GM12878 (cell line): Measurements from ENCODE around the gene MPPED1. TPM values are rescaled to one million over a fixed set of nuclear protein-coding genes. Genes with fewer than 3 reads are reported as not detected.

Experiments used
- ATAC-seq: fragments of 200-7000 bp; cut with Tn5 transposase; 3 replicates; pipeline ENCODE4 v1.9.1; 2020; ENCODE audit warnings: mild to moderate bottlenecking, moderate library complexity
- BruUV-seq: library from RNA; stranded (reverse); fragments of 400-500 nt; replicated peaks from 2 replicates; lab custom pipeline; 2021; lab: Mats Ljungman, UMichigan
- CTCF ChIA-PET: fragments of 300-600 bp; sonication (Branson Sonifier 250); formaldehyde crosslinking; extraction: SDS; loops from one replicate; lab custom pipeline; 2021; ENCODE audit warnings: inconsistent platforms; lab: Yijun Ruan, JAX
- POLR2A ChIA-PET: fragments of 350-600 bp; formaldehyde crosslinking; extraction: SDS; loops from one replicate; lab custom pipeline; 2021; ENCODE audit warnings: inconsistent platforms; lab: Charles Lee
- RAD21 ChIA-PET: fragments of 300-600 bp; sonication (Branson Sonifier 250); formaldehyde crosslinking; loops from one replicate; lab custom pipeline; 2023; ENCODE audit warnings: antibody characterized with exemption; ENCODE audit not compliant: unreplicated experiment; lab: Charles Lee
- SMC1A ChIA-PET: fragments of 300-600 bp; sonication (Branson Sonifier 250); formaldehyde crosslinking; loops from one replicate; lab custom pipeline; 2023; ENCODE audit not compliant: unreplicated experiment, uncharacterized antibody; lab: Charles Lee
- DNase-seq: peaks from one replicate; pipeline ENCODE4 v3.0.0-alpha.2; 2011; ENCODE audit warnings: low read depth, low spot score
- FAIRE-seq: peaks from 3 replicates; lab custom pipeline; 2011; peaks lifted over from hg19 to GRCh38; lab: Jason Lieb, UNC
- H2AFZ ChIP-seq: 2 replicates; pipeline ENCODE4 v1.6.0; 2011; ENCODE audit warnings: low read depth, low read length, control low read depth; ENCODE audit not compliant: control insufficient read depth
- H3K27ac ChIP-seq: 2 replicates; pipeline ENCODE4 v1.5.1; 2011; ENCODE audit warnings: control low read depth; ENCODE audit not compliant: control insufficient read depth, insufficient read depth
- H3K27me3 ChIP-seq, 2 experiments: replicated peaks in 1 of 2; 2 replicates each; pipeline versions ENCODE4 v1.6.0 to v1.6.1; 2011; ENCODE audit warnings: low read length in 1 of 2; ENCODE audit not compliant: control insufficient read depth in 2 of 2, insufficient read depth in 2 of 2
- H3K36me3 ChIP-seq, 2 experiments: 2 replicates each; pipeline ENCODE4 v1.5.1; 2011; ENCODE audit warnings: low read length in 1 of 2; ENCODE audit not compliant: control insufficient read depth in 2 of 2, insufficient read depth in 2 of 2
- H3K4me1 ChIP-seq: 2 replicates; pipeline ENCODE4 v1.6.1; 2011; ENCODE audit warnings: mild to moderate bottlenecking, low read length, moderate library complexity, mixed read lengths; ENCODE audit not compliant: control insufficient read depth, insufficient read depth
- H3K4me2 ChIP-seq: 2 replicates; pipeline ENCODE4 v1.6.0; 2011; ENCODE audit warnings: control low read depth; ENCODE audit not compliant: control insufficient read depth, insufficient read depth
- H3K4me3 ChIP-seq: fragments of 200-600 bp; sonication (generic); 2 replicates; pipeline ENCODE4 v1.5.1; 2016
- H3K79me2 ChIP-seq: 2 replicates; pipeline ENCODE4 v1.6.0; 2011; ENCODE audit warnings: low read length; ENCODE audit not compliant: control insufficient read depth, insufficient read depth
- H3K9ac ChIP-seq: 2 replicates; pipeline ENCODE4 v1.8.0; 2011; ENCODE audit warnings: low read length, control low read depth, mixed read lengths; ENCODE audit not compliant: control insufficient read depth, insufficient read depth
- H3K9me3 ChIP-seq: replicated peaks from 3 replicates; pipeline ENCODE4 v1.5.1; 2011; ENCODE audit warnings: mild to moderate bottlenecking, low read length; ENCODE audit not compliant: control insufficient read depth, insufficient read depth
- H4K20me1 ChIP-seq: 2 replicates; pipeline ENCODE4 v1.6.0; 2011; ENCODE audit not compliant: control insufficient read depth, insufficient read depth
- CTCF ChIP-seq, 3 experiments: IDR thresholded peaks in 2 of 3; conservative IDR thresholded peaks in 1 of 3; 2 replicates each; pipeline ENCODE4 v1.5.1; 2011; ENCODE audit warnings: low read depth in 3 of 3, low read length in 3 of 3, mild to moderate bottlenecking in 3 of 3, control low read depth in 2 of 3, moderate library complexity in 2 of 3, inconsistent platforms in 1 of 3, mixed read lengths in 1 of 3; ENCODE audit not compliant: control insufficient read depth in 2 of 3, insufficient read depth in 1 of 3; ENCODE audit errors: extremely low read depth in 1 of 3
- ESRRA ChIP-seq: IDR thresholded peaks from 2 replicates; pipeline ENCODE4 v1.6.1; 2012; ENCODE audit warnings: mild to moderate bottlenecking, low read length, improper control_type of control experiment
- GABPA ChIP-seq: IDR thresholded peaks from 2 replicates; pipeline ENCODE4 v1.6.1; 2014; ENCODE audit warnings: antibody characterized with exemption, low read depth, mild to moderate bottlenecking, inconsistent platforms
- MTA3 ChIP-seq: IDR thresholded peaks from 2 replicates; pipeline ENCODE4 v1.6.1; 2012; ENCODE audit warnings: low read length, inconsistent platforms, borderline replicate concordance
- PAX5 ChIP-seq: IDR thresholded peaks from 2 replicates; pipeline ENCODE4 v1.6.1; 2011; ENCODE audit warnings: low read depth, low read length, borderline replicate concordance
- RCOR1 ChIP-seq: conservative IDR thresholded peaks from 2 replicates; pipeline ENCODE4 v1.6.1; 2012; ENCODE audit warnings: low read depth, low read length, improper control_type of control experiment
- USF2 ChIP-seq: IDR thresholded peaks from 2 replicates; pipeline ENCODE4 v1.6.1; 2011; ENCODE audit warnings: low read depth, low read length, improper control_type of control experiment, borderline replicate concordance
- WGBS: methylation state at CpG from one replicate; pipeline ENCODE4 v1.1.6; 2016; ENCODE audit warnings: low lambda C conversion rate; ENCODE audit not compliant: insufficient replicate concordance, insufficient coverage; ENCODE audit errors: missing lambda C conversion rate; 5-methylcytosine and 5-hydroxymethylcytosine counted together
- in situ Hi-C: fragments of 300-500 bp; cut with MboI; formaldehyde crosslinking; loops from 9 replicates; pipeline ENCODE4 v1.14.3; 2018; ENCODE audit warnings: mixed read lengths
- intact Hi-C: fragments of 100-400 bp; cut with micrococcal nuclease; formaldehyde crosslinking; loops from one replicate; pipeline ENCODE4 v1.14.2; 2022; ENCODE audit not compliant: unreplicated experiment
- polyA plus RNA-seq, 11 experiments: library from polyadenylated mRNA; depleted of rRNA in 4 of 11; unstranded in 6 of 11; stranded (reverse) in 5 of 11; fragments of >200 nt; fragmentation: Nextera tagmentation in 4 of 11; fragmentation: Illumina TruSeq in 1 of 11; extraction: Ambion mirVana in 4 of 11; extraction: Trizol in 1 of 11; gene quantifications; 1 replicate in 1 of 11; 2 replicates in 10 of 11; pipeline versions ENCODE4 v1.2.1 to v1.2.3, GENCODE V29; 2011 to 2016; ENCODE audit warnings: inconsistent platforms in 2 of 11, missing spikeins in 2 of 11, low read depth in 1 of 11
- total RNA-seq, 4 experiments: library from RNA; depleted of rRNA in 3 of 4; stranded (reverse); fragments of >200 nt in 3 of 4; fragmentation: Illumina TruSeq in 1 of 4; extraction: Trizol in 1 of 4; gene quantifications; 2 replicates each; pipeline versions ENCODE4 v1.2.1 to v1.2.3, GENCODE V29; 2013 to 2021

Gene MPPED1
- total and polyA plus RNA-seq, 10 of the 15 experiments (the other 5 are each of a cell fraction or from before 2014, with no cell fraction given) = 0.11 TPM; not detected in 9

GRCh38 chr22:43553451-43554258, 141.8 kb downstream of the MPPED1 start:
- H4K20me1 ChIP-seq = no peaks in the 10 kb centered on the region
- FAIRE-seq (no peak), DNase-seq (no peak)
- H3K36me3 ChIP-seq = no peaks in the 10 kb centered on the region
- BruUV-seq = no TSS peak
- ChIA-PET CTCF (no interaction called here), SMC1A (no interaction called here), RAD21 (no interaction called here)
- H3K27ac ChIP-seq = no peak overlapping the region
- H3K4me1 ChIP-seq = no peaks in the 10 kb centered on the region
- no peak overlapping the region for H3K4me2 ChIP-seq
- intact Hi-C loops = no loop called here
- no peaks in the 10 kb centered on the region for H3K27me3 ChIP-seq
- H2AFZ ChIP-seq = no peak overlapping the region
- no peak overlapping the region for H3K9ac ChIP-seq
- WGBS = 28% methylated on average over 16 of the region's 16 CpGs
- no peaks in the 10 kb centered on the region for H3K79me2 ChIP-seq
- no peaks in the 10 kb centered on the region; the same call in 2 of the 3 replicates for H3K9me3 ChIP-seq
- TF ChIP-seq ESRRA (no peak), RCOR1 (no peak), MTA3 (no peak), USF2 (no peak), PAX5 (no peak), GABPA (no peak), CTCF (IDR thresholded peaks at IDR 0.05 in 2 of 3, conservative IDR thresholded peaks at IDR 0.05 in 1 of 3; ENCODE audit: control insufficient read depth in 2 of 3, extremely low read depth in 1 of 3, insufficient read depth in 1 of 3, low read depth in 3 of 3, low read length in 3 of 3) (no peak)
- TF ChIP-seq, all 136 proteins: peak for 0
- no peak for ATAC-seq
- POLR2A ChIA-PET = no interaction called here
- no peak overlapping the region for H3K4me3 ChIP-seq
- in situ Hi-C loops = no loop called here
